ENCODE measurements around the gene JUP. TPM values are rescaled to one million over a fixed set of nuclear protein-coding genes. Genes with fewer than 3 reads are reported as not detected.

JUP gene
- total and polyA plus RNA-seq, 2 of the 13 experiments (the other 11 are each of a cell fraction or from before 2014, with no cell fraction given): 12.1 to 20.6 TPM

DNA sequence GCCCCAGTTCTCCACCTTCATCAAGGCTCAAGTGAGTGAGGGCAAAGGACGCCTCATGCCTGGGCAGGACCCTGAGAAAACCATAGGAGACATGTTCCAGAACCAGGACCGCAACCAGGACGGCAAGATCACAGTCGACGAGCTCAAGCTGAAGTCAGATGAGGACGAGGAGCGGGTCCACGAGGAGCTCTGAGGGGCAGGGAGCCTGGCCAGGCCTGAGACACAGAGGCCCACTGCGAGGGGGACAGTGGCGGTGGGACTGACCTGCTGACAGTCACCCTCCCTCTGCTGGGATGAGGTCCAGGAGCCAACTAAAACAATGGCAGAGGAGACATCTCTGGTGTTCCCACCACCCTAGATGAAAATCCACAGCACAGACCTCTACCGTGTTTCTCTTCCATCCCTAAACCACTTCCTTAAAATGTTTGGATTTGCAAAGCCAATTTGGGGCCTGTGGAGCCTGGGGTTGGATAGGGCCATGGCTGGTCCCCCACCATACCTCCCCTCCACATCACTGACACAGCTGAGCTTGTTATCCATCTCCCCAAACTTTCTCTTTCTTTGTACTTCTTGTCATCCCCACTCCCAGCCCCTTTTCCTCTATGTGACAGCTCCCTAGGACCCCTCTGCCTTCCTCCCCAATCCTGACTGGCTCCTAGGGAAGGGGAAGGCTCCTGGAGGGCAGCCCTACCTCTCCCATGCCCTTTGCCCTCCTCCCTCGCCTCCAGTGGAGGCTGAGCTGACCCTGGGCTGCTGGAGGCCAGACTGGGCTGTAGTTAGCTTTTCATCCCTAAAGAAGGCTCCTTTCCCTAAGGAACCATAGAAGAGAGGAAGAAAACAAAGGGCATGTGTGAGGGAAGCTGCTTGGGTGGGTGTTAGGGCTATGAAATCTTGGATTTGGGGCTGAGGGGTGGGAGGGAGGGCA, 36.0 kb upstream of the JUP start (continued):
- TF ChIP-seq ZC3H13 (CRISPR knock-in tag; IDR thresholded peaks at IDR 0.05): peak; percentile 90

DNA sequence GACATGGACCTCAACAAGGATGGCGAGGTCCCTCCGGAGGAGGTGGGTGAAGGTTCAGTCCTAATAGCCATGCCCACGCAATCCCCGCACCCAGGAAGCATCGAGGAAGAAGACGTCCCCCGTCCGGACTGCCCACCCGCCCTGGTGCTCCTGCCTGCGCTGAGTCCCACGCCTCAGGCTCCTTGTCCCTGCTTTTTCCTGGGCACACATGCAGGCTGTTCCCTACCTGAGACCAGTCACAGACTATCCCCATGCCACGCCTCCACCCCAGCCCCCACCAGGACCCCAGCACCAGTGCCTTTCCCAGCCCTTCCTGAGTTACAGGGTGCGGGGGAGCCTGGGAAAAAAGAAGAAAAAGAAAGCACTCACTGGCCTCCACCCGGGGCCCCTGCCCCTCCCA, 35.3 kb upstream of the JUP start:
- in situ Hi-C loops (cut with HindIII; ENCODE audit: extremely low pct_ligation_motif_present, low pct_unique_long_range_greater_than_20kb): no loop called here
- peak; percentile 2; the same call in 2 of the 3 replicates for ATAC-seq
- DNase-seq (ENCODE audit: low spot score): no peak
- TF ChIP-seq, protein P1, sequence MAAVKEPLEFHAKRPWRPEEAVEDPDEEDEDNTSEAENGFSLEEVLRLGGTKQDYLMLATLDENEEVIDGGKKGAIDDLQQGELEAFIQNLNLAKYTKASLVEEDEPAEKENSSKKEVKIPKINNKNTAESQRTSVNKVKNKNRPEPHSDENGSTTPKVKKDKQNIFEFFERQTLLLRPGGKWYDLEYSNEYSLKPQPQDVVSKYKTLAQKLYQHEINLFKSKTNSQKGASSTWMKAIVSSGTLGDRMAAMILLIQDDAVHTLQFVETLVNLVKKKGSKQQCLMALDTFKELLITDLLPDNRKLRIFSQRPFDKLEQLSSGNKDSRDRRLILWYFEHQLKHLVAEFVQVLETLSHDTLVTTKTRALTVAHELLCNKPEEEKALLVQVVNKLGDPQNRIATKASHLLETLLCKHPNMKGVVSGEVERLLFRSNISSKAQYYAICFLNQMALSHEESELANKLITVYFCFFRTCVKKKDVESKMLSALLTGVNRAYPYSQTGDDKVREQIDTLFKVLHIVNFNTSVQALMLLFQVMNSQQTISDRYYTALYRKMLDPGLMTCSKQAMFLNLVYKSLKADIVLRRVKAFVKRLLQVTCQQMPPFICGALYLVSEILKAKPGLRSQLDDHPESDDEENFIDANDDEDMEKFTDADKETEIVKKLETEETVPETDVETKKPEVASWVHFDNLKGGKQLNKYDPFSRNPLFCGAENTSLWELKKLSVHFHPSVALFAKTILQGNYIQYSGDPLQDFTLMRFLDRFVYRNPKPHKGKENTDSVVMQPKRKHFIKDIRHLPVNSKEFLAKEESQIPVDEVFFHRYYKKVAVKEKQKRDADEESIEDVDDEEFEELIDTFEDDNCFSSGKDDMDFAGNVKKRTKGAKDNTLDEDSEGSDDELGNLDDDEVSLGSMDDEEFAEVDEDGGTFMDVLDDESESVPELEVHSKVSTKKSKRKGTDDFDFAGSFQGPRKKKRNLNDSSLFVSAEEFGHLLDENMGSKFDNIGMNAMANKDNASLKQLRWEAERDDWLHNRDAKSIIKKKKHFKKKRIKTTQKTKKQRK (IDR thresholded peaks at IDR 0.05; ENCODE audit: low read length): no peak
- TF ChIP-seq POLR2AphosphoS2 (IDR thresholded peaks at IDR 0.05; ENCODE audit: low read depth, low read length): peak; percentile 25; the same call in 1 of the 2 replicates
- no peak for TF ChIP-seq ZNF790 (CRISPR knock-in tag; IDR thresholded peaks at IDR 0.05; ENCODE audit: borderline replicate concordance)
- peak; percentile 24 for TF ChIP-seq AGO1 (IDR thresholded peaks at IDR 0.05; ENCODE audit: low read depth, low read length, poor library complexity, severe bottlenecking)
- TF ChIP-seq ZNF451 (CRISPR knock-in tag; IDR thresholded peaks at IDR 0.05): no peak
- no peak for TF ChIP-seq SP140L (CRISPR knock-in tag; IDR thresholded peaks at IDR 0.05; ENCODE audit: borderline replicate concordance)
- TF ChIP-seq, protein P2, sequence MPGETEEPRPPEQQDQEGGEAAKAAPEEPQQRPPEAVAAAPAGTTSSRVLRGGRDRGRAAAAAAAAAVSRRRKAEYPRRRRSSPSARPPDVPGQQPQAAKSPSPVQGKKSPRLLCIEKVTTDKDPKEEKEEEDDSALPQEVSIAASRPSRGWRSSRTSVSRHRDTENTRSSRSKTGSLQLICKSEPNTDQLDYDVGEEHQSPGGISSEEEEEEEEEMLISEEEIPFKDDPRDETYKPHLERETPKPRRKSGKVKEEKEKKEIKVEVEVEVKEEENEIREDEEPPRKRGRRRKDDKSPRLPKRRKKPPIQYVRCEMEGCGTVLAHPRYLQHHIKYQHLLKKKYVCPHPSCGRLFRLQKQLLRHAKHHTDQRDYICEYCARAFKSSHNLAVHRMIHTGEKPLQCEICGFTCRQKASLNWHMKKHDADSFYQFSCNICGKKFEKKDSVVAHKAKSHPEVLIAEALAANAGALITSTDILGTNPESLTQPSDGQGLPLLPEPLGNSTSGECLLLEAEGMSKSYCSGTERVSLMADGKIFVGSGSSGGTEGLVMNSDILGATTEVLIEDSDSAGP (CRISPR knock-in tag; IDR thresholded peaks at IDR 0.05; ENCODE audit: borderline replicate concordance): 0 out of 2 replicates have a peak, but pooled peaks have one; percentile 3
- WGBS (ENCODE audit: low lambda C conversion rate): 91% methylated on average over 14 of the region's 14 CpGs
- no peak overlapping the region for H3K4me3 ChIP-seq (replicated peaks in 1 of 3; ENCODE audit: insufficient read depth in 1 of 3, low read depth in 2 of 3, low read length in 3 of 3)
- intact Hi-C loops (cut with micrococcal nuclease; ENCODE audit: unreplicated experiment): no loop called here
- no peak for FAIRE-seq
- peaks cover 7% of the 10 kb centered on the region for H3K79me2 ChIP-seq (ENCODE audit: insufficient read depth, low read length)
- H3K4me2 ChIP-seq (ENCODE audit: low read depth, low read length): no peak overlapping the region
- peaks cover 42% of the 10 kb centered on the region for H3K4me1 ChIP-seq (ENCODE audit: insufficient read depth, low read length)
- no peak overlapping the region for H3K9ac ChIP-seq (ENCODE audit: insufficient read depth, low read depth, low read length)
- no TSS peak for BruUV-seq (replicated peaks)
- CTCF ChIA-PET (ENCODE audit: low intra/inter-chr PET ratio, low total read pairs): no interaction called here
- POLR2A ChIA-PET: interaction anchor here (1.6 to 1.8 kb wide), 3 partner anchors 9 to 138 kb away, joined by 7 to 10 read pairs (median 7); partner anchors contain the start of genes FKBP10 and P3H4
- no peak overlapping the region for H2AFZ ChIP-seq (ENCODE audit: low read length)
- H3K27ac ChIP-seq (ENCODE audit: extremely low read length, insufficient read depth, low read length): no peak overlapping the region
- no peaks in the 10 kb centered on the region for H3K9me3 ChIP-seq (ENCODE audit: low read length)
- no peaks in the 10 kb centered on the region for H3K27me3 ChIP-seq (ENCODE audit: control insufficient read depth in 1 of 2, insufficient read depth in 2 of 2, low read length in 2 of 2)
- peaks cover 9% of the 10 kb centered on the region; the same call in 1 of the 2 replicates for H4K20me1 ChIP-seq (ENCODE audit: insufficient read depth, low read length)
- H3K36me3 ChIP-seq (replicated peaks in 1 of 2; ENCODE audit: control insufficient read depth in 1 of 2, insufficient read depth in 2 of 2, low read length in 2 of 2): peaks cover 25 to 56% of the 10 kb centered on the region in 2 experiments
